ENCODE measurements around the gene SRA1.

Gene SRA1

DNA sequence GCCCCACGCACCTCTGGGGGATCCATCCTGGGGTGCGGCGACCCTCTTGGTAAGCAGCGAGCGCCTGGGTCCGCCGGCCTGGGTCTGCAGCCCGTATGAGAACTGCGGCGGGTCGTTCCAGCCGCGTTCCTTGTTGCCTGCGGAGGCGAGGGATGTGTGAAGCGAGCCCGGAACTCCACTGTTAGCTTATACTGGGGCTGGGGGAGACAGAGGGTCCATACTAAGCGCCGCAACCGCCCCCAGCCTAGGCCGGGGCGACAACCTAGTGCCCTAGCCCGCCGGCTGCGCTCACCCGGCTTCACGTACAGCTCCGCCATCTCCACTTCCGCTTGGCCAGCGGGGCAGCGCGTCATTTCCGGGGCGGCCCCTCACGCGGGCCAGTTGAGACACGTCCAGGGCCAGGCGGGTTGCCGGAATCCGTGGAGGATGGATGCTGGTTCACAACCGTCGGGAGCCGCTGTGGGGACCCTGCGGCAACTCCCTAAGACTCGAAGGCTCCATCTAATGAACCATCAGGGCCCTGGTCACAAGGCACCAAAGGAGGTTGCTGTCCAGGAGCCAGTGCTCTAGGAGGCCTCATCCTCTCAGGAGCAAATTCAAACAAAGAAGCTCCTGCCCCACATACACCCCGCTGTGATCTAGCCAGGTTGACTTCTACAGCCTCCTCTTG, at the start of gene SRA1:
SRA1 (minus strand) TSS at position 338 of the 670 bp plus-strand sequence; CDS start at position 317, 21 bp downstream.
- TF ChIP-seq GATA2 (IDR thresholded peaks at IDR 0.05; ENCODE audit: low read depth, low read length), result no peak
- TF ChIP-seq GATA3 (IDR thresholded peaks at IDR 0.05; ENCODE audit: low read depth, low read length), result no peak

DNA sequence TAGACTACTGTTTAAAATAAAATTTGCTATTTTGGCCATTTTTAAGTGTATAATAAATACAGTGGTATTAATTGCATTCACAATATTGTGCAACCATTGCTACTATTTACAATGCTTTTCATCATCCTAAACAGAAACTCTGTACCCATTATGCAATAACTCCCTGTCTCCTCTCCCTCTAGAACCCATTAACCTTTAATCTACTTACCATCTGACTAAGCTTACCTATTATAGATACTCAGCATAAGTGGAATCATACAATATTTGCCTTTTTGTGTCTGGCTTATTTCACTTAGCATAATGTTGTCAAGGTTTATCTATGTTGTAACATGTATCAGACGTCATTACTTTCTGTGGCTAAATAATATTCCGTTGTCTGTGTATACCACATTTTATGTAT, 49.8 kb upstream of the SRA1 start:
- TF ChIP-seq GATA3 (IDR thresholded peaks at IDR 0.05; ENCODE audit: low read depth, low read length) (no peak), GATA2 (IDR thresholded peaks at IDR 0.05; ENCODE audit: low read depth, low read length) (no peak)

DNA sequence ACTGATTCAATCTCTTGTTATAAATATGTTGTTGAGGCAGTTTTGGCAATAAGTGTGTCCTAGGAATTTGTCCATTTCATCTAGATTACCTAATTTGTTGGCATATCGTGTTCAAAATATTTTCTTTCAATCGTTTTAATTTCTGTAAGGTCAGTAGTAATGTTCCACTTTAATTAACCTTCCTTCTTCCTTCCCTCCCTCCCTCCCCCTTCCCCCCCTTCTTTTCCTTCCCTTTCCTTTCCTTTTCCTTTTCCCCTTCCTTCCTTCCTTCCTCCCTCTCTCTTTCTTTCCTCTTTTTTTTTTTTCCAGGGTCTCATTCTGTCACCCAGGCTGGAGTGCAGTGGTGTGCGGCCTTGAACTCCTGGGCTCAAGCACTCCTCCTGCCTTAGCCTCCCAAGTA, 48.6 kb upstream of the SRA1 start:
- TF ChIP-seq GATA2 (IDR thresholded peaks at IDR 0.05; ENCODE audit: low read depth, low read length), result no peak
- no peak for TF ChIP-seq GATA3 (IDR thresholded peaks at IDR 0.05; ENCODE audit: low read depth, low read length)

DNA sequence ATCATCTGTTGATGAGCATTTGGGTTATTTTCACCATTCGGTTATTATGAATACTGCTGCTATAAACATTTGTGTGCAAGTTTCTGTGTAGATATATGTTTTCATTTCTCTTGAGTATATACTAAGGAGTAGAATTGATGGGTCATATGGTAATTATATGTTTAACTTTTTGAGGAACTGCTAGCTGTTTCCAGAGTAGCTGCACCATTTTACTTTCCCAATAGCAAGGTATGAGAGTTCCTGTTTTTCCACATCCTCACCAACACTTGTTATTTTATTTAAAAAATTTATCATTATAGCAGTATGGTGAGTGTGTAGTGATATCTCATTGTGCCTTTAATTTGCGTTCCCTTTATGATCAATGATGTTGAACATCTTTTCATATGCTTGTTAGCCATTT, 46.5 kb upstream of the SRA1 start:
- no peak for TF ChIP-seq GATA3 (IDR thresholded peaks at IDR 0.05; ENCODE audit: low read depth, low read length)
- no peak for TF ChIP-seq GATA2 (IDR thresholded peaks at IDR 0.05; ENCODE audit: low read depth, low read length)

DNA sequence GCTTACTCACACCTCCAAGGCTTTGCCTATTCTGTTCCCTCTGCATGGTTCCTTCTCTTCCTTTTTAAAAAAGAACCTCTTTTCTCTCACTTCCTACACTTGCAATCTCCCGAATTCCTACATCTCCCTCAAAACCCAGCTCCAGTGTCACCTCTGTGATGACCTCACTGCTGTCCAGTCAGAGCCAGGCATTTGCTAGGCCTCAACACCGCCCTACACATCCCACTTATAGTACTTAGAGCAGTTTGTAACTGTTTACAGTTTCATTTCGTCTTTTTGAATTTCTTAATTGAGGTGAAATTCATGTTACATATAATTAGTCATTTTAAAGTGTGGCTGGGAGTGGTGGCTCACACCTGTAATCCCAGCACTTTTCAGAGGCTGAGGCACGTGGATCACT, 44.9 kb upstream of the SRA1 start:
- TF ChIP-seq GATA3 (IDR thresholded peaks at IDR 0.05; ENCODE audit: low read depth, low read length), result no peak
- TF ChIP-seq GATA2 (IDR thresholded peaks at IDR 0.05; ENCODE audit: low read depth, low read length), result no peak

DNA sequence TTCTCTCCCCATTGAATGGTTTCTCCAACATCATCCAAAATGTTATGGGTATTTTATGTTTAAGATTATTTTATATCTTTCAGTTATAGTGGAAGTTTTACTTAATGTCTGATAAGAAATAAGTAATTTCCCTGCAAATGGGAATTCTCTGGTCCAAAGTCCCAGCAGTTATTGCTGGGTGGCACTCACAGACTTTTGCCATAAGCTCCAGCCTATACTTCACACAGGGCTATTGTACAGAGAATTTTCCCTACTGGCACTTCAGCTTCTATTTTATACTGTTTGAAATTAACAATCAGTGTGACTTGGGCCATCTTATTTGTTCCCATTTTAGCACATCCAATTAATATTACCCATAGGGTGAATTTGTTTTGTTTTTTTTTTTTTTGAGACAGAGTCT, 42.8 kb upstream of the SRA1 start:
- TF ChIP-seq GATA3 (IDR thresholded peaks at IDR 0.05; ENCODE audit: low read depth, low read length) (no peak), GATA2 (IDR thresholded peaks at IDR 0.05; ENCODE audit: low read depth, low read length) (no peak)

DNA sequence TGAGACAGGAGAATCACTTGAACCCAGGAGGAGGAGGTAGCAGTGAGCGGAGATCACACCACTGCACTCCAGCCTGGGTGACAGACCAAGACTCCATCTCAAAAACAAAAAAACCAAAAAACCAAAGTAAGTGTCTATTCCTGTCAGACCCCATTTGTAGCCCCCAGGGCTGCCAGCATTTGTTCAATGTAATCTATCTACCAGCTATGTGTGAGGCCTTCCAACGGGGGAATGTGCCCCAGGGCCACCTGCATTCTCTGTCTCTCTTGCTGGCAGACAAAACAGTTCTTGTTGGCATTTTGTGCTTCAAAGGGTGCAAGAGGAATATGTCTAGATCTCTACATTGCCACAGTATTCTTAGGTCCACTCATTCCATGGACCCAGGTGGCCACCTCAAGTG, 41.6 kb upstream of the SRA1 start:
- TF ChIP-seq GATA3 (IDR thresholded peaks at IDR 0.05; ENCODE audit: low read depth, low read length) (no peak), GATA2 (IDR thresholded peaks at IDR 0.05; ENCODE audit: low read depth, low read length) (no peak)

DNA sequence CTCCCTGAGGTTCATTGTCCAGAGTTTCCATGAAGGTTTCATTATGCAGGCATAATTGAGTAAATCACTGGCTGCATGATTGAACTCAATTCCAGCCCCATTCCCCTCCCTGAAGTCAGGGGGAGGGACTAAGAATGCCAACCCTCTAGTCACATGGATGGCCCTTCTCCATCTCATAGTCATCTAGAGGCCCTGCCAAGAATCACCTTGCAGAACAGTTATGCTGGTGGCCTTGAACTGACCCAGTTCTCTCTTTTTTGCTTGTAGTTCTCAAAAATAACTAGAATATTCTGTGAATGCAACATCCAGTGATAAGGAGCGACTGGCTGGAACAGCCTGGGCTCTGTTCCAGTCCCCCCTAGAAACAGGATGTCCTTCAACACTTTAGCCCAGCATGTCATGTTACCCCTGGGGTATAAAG, 39.1 kb upstream of the SRA1 start:
- TF ChIP-seq GATA3 (IDR thresholded peaks at IDR 0.05; ENCODE audit: low read depth, low read length) (no peak), GATA2 (IDR thresholded peaks at IDR 0.05; ENCODE audit: low read depth, low read length) (no peak)

DNA sequence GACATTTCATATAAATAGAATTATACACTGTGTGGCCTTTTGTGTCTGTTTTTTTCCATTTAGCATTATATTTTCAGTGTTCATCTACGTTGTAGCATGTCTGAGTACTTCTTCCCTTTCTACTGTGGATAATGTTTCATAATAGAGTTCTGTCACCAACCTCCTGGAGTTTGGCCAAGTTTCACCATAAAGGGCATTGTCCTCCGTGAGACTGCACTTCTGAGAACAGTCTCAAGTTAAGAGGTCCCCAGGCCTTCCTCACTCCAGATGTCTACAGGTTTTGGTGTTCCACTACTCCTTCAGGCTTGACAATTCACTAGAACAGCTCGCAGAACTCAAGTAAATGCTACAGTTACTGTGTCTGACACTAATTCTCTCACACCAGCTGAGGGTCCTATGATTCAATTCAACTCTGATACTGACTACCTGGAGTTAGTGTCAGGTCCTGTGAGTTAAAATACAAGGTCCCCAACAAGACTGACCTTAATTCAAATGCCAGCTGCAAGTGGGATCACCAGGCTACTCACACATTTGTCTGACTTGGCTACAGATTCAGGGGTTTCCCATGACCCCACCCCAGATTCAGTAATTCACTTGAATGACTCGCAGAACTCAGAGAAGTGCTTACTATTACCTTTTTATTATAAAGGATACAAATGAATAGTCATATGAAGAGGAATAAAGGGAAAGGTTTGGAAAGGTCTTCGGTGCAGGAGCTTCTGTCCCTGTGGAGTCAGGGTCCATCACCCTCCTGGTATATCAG, 38.4 kb upstream of the SRA1 start:
- TF ChIP-seq GATA3 (IDR thresholded peaks at IDR 0.05; ENCODE audit: low read depth, low read length), result no peak
- TF ChIP-seq GATA2 (IDR thresholded peaks at IDR 0.05; ENCODE audit: low read depth, low read length), result no peak

DNA sequence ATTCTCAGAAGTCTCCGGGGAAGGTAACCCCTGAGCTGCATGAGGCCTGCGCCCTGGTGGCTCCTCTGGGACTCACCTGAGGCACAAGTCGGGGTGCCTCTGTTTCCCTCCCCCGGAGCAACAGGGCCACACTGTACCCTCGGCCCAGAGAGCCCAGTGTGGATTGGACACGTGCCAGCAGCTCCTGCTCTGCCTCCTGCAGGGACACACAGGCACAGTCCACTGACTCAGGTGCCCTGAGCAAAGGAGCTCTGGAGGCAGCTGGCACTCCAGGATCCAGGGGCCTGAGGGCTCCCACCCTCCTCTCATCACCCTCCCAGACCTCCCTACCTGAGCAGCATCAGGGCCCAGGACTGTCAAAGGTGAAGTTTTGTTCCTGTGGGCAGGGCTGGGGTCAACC, 36.9 kb upstream of the SRA1 start:
- TF ChIP-seq GATA3 (IDR thresholded peaks at IDR 0.05; ENCODE audit: low read depth, low read length) (no peak), GATA2 (IDR thresholded peaks at IDR 0.05; ENCODE audit: low read depth, low read length) (no peak)

DNA sequence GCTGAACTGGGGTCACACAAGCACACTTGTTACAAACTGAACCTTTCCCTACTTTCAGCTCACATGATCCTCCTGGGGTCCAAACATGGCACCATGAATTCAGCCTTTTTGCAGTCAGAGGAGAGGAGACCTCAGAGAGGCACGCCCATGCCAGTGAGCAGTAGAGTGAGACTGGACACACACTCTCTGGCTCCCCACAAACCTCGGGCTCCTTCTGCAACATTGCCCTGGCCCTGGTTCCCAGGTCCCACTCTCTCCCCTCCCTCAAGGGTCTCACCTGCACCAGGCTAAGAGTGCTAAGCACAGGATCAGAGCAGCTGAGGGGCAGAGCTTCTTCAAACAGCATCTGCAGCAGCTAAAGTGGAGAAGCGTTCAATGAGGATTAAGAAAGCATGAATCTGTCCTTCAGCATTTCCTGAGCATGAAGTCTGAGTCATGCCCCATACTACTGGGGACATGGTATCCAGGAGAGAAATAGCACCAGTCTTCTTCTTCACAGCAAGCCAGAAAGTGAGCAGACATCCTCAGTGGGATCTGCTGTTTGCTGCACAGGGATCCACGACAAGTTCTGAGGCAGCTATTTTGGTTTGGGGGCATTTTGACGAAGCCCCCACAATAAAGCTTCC, 34.6 kb upstream of the SRA1 start:
- TF ChIP-seq GATA2 (IDR thresholded peaks at IDR 0.05; ENCODE audit: low read depth, low read length) (no peak), GATA3 (IDR thresholded peaks at IDR 0.05; ENCODE audit: low read depth, low read length) (no peak)

DNA sequence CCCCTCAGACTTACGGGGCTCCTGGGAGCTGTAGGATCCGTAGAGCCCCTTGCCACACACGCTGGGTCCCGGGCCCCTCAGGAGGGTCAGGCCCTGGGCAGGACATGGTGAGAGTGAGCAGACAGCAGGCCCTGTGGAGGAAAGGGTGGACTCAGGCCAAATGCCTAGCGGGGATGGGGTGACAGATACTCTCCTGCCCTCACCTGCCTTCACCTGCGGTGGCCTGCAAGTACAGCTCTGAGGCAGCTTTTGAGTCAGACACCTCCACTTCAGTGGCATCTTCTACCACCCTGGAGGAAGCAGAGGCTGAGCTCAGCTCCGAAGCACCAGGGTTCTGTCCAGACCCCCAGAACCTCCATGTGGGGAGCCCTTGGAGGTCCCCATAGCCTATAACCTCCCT, 33.6 kb upstream of the SRA1 start:
- TF ChIP-seq GATA3 (IDR thresholded peaks at IDR 0.05; ENCODE audit: low read depth, low read length) (no peak), GATA2 (IDR thresholded peaks at IDR 0.05; ENCODE audit: low read depth, low read length) (no peak)

DNA sequence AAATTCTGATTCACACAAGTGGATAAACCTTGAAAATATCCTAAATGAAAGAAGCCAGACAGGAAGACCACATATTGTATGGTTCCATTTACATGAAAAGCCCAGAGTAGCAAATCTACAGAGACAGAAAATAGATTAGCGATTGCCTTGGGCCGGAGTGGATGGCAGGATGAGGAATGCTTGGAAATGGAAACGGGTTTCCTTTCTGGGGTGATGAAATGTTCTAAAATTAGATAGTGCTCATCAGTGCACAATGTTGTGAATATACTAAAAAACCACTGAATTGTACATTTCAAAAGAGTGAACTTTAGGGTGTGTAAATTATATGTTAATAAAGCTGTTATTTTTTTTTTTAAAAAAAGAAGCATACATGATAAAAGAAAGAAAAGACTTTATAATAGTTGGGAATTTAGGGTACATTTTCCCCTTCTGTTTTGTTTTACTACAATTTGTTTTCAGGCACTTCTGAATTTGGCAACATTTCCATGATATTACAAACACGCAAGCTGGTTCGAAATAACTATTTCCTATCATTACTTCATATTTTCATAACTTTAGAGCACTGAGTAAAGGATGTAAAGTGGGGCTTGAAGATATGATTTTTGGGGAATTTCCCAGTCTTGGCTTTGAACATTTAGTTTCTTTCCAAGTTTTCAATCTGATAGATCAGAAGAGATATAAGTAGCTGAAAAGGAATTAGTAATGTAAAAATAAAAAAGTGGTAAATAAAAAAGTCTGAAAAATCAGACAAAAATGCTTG, 31.2 kb upstream of the SRA1 start:
- TF ChIP-seq GATA3 (IDR thresholded peaks at IDR 0.05; ENCODE audit: low read depth, low read length), result no peak
- TF ChIP-seq GATA2 (IDR thresholded peaks at IDR 0.05; ENCODE audit: low read depth, low read length), result no peak

DNA sequence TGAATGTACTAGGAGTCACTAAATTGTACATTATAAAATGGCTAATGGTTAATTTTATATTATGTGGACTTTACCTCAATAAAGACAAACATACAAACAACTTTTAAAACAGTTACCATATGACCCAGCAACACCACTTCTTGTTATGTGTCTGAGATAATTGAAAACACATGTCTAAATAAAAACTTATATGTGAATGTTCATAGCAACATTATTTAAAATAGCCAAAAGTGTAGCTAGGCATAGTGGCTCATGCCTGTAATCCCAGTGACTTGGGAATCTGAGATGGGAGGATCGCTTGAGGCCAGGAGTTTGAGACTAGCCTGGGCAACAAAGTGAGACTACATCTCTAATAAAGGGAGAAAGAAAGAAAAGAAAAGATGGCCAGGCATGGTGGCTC, 30.2 kb upstream of the SRA1 start:
- TF ChIP-seq GATA2 (IDR thresholded peaks at IDR 0.05; ENCODE audit: low read depth, low read length) (no peak), GATA3 (IDR thresholded peaks at IDR 0.05; ENCODE audit: low read depth, low read length) (no peak)
